Caco-2 (cell line): ENCODE measurements around the gene RBPJL. TPM values are rescaled to one million over a fixed set of nuclear protein-coding genes. Genes with fewer than 3 reads are reported as not detected.
A peak's percentile ranks its signal among the peaks of the same experiment; 100 is the strongest.

ENCODE experiments used
- BruUV-seq: library from RNA; stranded (reverse); fragments of 400-500 nt; replicated peaks from 2 replicates; lab custom pipeline; 2021; lab: Mats Ljungman, UMichigan
- CTCF ChIA-PET: fragments of 300-600 bp; sonication (Branson Sonifier 250); formaldehyde crosslinking; loops from one replicate; lab custom pipeline; 2022; ENCODE audit warnings: antibody characterized with exemption; lab: Charles Lee
- POLR2A ChIA-PET: fragments of 300-600 bp; sonication (Branson Sonifier 250); formaldehyde crosslinking; loops from one replicate; lab custom pipeline; 2022; ENCODE audit warnings: antibody characterized with exemption; lab: Charles Lee
- DNase-seq, 2 experiments: peaks; one replicate each; pipeline versions ENCODE4 v3.0.0 to v3.0.0-alpha.2; 2020 to 2022
- H3K27me3 ChIP-seq: replicated peaks from 2 replicates; pipeline ENCODE4 v1.6.0; 2011; ENCODE audit warnings: low read length; ENCODE audit not compliant: control insufficient read depth, insufficient read depth
- H3K36me3 ChIP-seq: 2 replicates; pipeline ENCODE4 v1.5.1; 2011; ENCODE audit warnings: low read length; ENCODE audit not compliant: control insufficient read depth, insufficient read depth
- H3K4me1 ChIP-seq: fragments of 250-450 bp; sonication (Bioruptor Pico); 2 replicates; pipeline ENCODE4 v1.5.1; 2020; ENCODE audit warnings: mild to moderate bottlenecking
- H3K4me3 ChIP-seq: 2 replicates; pipeline ENCODE4 v1.5.1; 2011; ENCODE audit warnings: low read depth, mild to moderate bottlenecking, control low read depth, low read length
- H3K9me3 ChIP-seq: fragments of 250-450 bp; sonication (Bioruptor Pico); 2 replicates; pipeline ENCODE4 v1.5.1; 2020; ENCODE audit warnings: mild to moderate bottlenecking, moderate library complexity
- H3K27ac Mint-ChIP-seq: one replicate; pipeline ENCODE4 v1.8.0; 2022; ENCODE audit warnings: mixed read lengths; ENCODE audit not compliant: unreplicated experiment
- H3K27me3 Mint-ChIP-seq: one replicate; pipeline ENCODE4 v1.8.0; 2022; ENCODE audit warnings: mixed read lengths; ENCODE audit not compliant: insufficient read depth, unreplicated experiment
- H3K36me3 Mint-ChIP-seq: one replicate; pipeline ENCODE4 v1.8.0; 2022; ENCODE audit warnings: mild to moderate bottlenecking, mixed read lengths; ENCODE audit not compliant: insufficient read depth, unreplicated experiment
- H3K4me1 Mint-ChIP-seq: one replicate; pipeline ENCODE4 v1.8.0; 2022; ENCODE audit warnings: low read depth, mixed read lengths; ENCODE audit not compliant: unreplicated experiment
- H3K4me3 Mint-ChIP-seq: one replicate; pipeline ENCODE4 v1.8.0; 2022; ENCODE audit warnings: mild to moderate bottlenecking, moderate library complexity, mixed read lengths; ENCODE audit not compliant: unreplicated experiment
- H3K9me3 Mint-ChIP-seq: one replicate; pipeline ENCODE4 v1.8.0; 2022; ENCODE audit warnings: mixed read lengths; ENCODE audit not compliant: unreplicated experiment
- intact Hi-C: fragments of 100-400 bp; cut with micrococcal nuclease; formaldehyde crosslinking; loops from one replicate; pipeline ENCODE4 v1.10.0; 2022; ENCODE audit not compliant: unreplicated experiment
- total RNA-seq: library from RNA; stranded (reverse); gene quantifications from 2 replicates; pipeline ENCODE4 v1.2.3, GENCODE V29; 2022
- TF ChIP-seq, protein P1 (sequence below), 2 experiments: fragments of 200-600 bp in 1 of 2; IDR thresholded peaks; 1 replicate in 1 of 2; 2 replicates in 1 of 2; pipeline versions ENCODE4 v1.5.1 to v1.8.0; 2011 to 2022; ENCODE audit warnings: antibody characterized with exemption in 1 of 2, control low read depth in 1 of 2, inconsistent platforms in 1 of 2, low read depth in 1 of 2, low read length in 1 of 2, mild to moderate bottlenecking in 1 of 2, moderate library complexity in 1 of 2; ENCODE audit not compliant: insufficient read depth in 1 of 2, severe bottlenecking in 1 of 2, unreplicated experiment in 1 of 2

RBPJL gene
- total RNA-seq, 1 experiment from 2014 or later: not detected

DNA sequence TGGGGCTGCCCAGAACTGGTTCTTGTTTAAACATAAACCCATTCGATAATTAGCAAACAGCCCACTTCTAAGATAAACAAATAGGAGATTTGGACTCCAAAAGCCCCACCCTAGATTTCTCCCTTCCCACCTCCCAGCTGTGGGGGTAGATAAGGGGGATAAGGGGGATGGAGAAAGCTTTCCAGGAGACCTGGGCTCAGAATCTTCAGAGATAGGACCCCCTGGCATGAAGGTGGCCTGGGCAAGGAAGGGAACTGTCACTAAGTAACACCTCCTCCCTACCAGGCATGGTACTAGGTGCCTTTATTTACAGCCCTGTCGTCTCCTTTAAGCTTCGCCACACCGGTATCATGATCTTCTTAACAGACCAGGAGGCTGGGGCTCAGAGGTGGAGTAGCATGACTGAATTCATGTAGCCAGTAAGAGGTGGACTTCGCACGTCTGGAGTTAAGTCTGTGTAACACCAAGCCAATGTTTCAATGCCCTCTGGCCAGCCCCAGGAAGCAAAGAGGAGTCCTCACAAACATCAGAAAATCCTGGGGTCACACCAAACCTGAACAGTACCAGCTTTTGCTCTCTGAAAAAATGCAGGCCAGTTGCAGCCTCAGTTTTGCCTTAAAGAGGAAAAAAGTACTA lies 37.0 kb downstream of the RBPJL start:
- Mint-ChIP-seq H3K9me3 (no peaks in the 10 kb centered on the region), H3K4me1 (peaks cover 86% of the 10 kb centered on the region), H3K36me3 (peaks cover 98% of the 10 kb centered on the region), H3K27ac (peak overlapping the region; percentile 77), H3K27me3 (no peaks in the 10 kb centered on the region), H3K4me3 (peak overlapping the region; percentile 97)
- peak; percentile 90 for DNase-seq
- H3K36me3 ChIP-seq: peaks cover 11% of the 10 kb centered on the region
- H3K27me3 ChIP-seq: no peaks in the 10 kb centered on the region
- no peaks in the 10 kb centered on the region for H3K9me3 ChIP-seq
- ChIA-PET POLR2A (interaction anchor here (0.9 to 9.0 kb wide), 8 partner anchors 8 to 537 kb away, joined by 3 to 229 read pairs (median 4); partner anchors contain the start of genes PIGT, SYS1 and ZSWIM1), CTCF (interaction anchor here (0.7 to 4.4 kb wide), 12 partner anchors 14 to 494 kb away, joined by 4 to 50 read pairs (median 10); partner anchors contain the start of gene SYS1)
- intact Hi-C loops: loop anchor here (1.0 kb wide), 2 partner anchors 20 kb away; partner anchors contain the start of gene SYS1
- peaks cover 87% of the 10 kb centered on the region for H3K4me1 ChIP-seq
- BruUV-seq: no TSS peak
- TF ChIP-seq, protein P1, sequence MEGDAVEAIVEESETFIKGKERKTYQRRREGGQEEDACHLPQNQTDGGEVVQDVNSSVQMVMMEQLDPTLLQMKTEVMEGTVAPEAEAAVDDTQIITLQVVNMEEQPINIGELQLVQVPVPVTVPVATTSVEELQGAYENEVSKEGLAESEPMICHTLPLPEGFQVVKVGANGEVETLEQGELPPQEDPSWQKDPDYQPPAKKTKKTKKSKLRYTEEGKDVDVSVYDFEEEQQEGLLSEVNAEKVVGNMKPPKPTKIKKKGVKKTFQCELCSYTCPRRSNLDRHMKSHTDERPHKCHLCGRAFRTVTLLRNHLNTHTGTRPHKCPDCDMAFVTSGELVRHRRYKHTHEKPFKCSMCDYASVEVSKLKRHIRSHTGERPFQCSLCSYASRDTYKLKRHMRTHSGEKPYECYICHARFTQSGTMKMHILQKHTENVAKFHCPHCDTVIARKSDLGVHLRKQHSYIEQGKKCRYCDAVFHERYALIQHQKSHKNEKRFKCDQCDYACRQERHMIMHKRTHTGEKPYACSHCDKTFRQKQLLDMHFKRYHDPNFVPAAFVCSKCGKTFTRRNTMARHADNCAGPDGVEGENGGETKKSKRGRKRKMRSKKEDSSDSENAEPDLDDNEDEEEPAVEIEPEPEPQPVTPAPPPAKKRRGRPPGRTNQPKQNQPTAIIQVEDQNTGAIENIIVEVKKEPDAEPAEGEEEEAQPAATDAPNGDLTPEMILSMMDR (IDR thresholded peaks at IDR 0.05; ENCODE audit: insufficient read depth in 1 of 2, low read depth in 1 of 2, low read length in 1 of 2, severe bottlenecking in 1 of 2, unreplicated experiment in 1 of 2): no peak
- H3K4me3 ChIP-seq: peak overlapping the region; percentile 25

DNA sequence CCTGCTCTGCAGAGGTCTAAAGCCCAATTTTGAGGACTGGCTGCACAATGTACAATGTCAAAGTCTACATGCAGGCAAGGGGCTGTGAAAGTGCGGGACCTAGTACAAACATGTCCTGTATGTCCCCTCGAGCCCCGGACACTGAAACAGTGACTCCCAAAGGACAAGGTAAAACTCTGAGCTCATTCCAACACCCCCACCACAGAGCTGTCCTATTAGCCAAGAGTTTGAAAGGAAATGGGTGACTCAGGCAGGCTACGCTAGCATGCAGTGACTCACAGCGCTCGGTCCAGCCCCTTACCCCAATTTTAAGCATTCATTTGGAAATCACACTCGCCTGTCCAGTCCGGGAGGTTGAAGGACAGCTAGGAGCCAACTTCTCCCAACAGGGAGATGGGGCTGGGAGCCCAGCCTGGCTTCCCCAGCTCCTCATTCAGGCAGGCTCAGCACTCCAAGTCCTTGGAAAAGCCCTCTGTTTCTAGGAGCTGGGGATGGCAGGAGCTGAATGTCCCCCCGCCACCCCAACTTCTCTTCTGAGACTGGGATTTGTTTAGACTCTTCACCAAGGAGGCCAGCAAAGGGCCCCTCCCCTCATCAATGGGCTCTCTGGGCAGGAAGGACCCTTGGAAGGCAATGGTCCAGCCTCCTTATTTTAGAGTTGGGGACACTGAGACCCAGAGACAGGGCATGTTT lies 37.7 kb downstream of the RBPJL start:
- H3K9me3 Mint-ChIP-seq: no peaks in the 10 kb centered on the region
- peaks cover 81% of the 10 kb centered on the region for H3K4me1 Mint-ChIP-seq
- H3K27ac Mint-ChIP-seq: peak overlapping the region; percentile 77
- CTCF ChIA-PET: interaction anchor here (0.5 to 4.4 kb wide), 14 partner anchors 13 to 628 kb away, joined by 3 to 50 read pairs (median 7); partner anchors contain the start of gene SYS1
- BruUV-seq: no TSS peak
- H3K36me3 ChIP-seq: peaks cover 9% of the 10 kb centered on the region
- H3K36me3 Mint-ChIP-seq: peaks cover 96% of the 10 kb centered on the region
- no peaks in the 10 kb centered on the region for H3K27me3 Mint-ChIP-seq
- no peaks in the 10 kb centered on the region for H3K27me3 ChIP-seq
- TF ChIP-seq, protein P1 (IDR thresholded peaks at IDR 0.05; ENCODE audit: insufficient read depth in 1 of 2, low read depth in 1 of 2, low read length in 1 of 2, severe bottlenecking in 1 of 2, unreplicated experiment in 1 of 2): no peak
- peak overlapping the region; percentile 97 for H3K4me3 Mint-ChIP-seq
- H3K4me1 ChIP-seq: peaks cover 84% of the 10 kb centered on the region
- peak overlapping the region; percentile 25 for H3K4me3 ChIP-seq
- intact Hi-C loops: no loop called here
- POLR2A ChIA-PET: interaction anchor here (0.6 to 9.0 kb wide), 9 partner anchors 8 to 628 kb away, joined by 3 to 229 read pairs (median 4); partner anchors contain the start of genes PIGT, SYS1, ZNF335 and ZSWIM1
- DNase-seq: peak; percentile 87 to 88
- no peaks in the 10 kb centered on the region for H3K9me3 ChIP-seq
